ENCODE measurements around the gene ZSWIM5. TPM values are rescaled to one million over a fixed set of nuclear protein-coding genes. Genes with fewer than 3 reads are reported as not detected.

ZSWIM5 gene
- total RNA-seq, 1 donor, result 0.43 TPM

GRCh38 chr1:45059829-45060228 lies 146.6 kb downstream of the ZSWIM5 start:
- no peak for DNase-seq (ENCODE audit: low read depth)
- H3K4me3 ChIP-seq (ENCODE audit: low read depth, low read length), result no peak overlapping the region
- no peak for TF ChIP-seq CTCF (IDR thresholded peaks at IDR 0.05; ENCODE audit: insufficient read depth, low read depth, low read length)

GRCh38 chr1:45057542-45057941 lies 148.9 kb downstream of the ZSWIM5 start:
- TF ChIP-seq CTCF (IDR thresholded peaks at IDR 0.05; ENCODE audit: insufficient read depth, low read depth, low read length), result no peak

GRCh38 chr1:45051005-45051772 lies 155.2 kb downstream of the ZSWIM5 start:
- DNase-seq (ENCODE audit: low read depth), result no peak
- H3K4me3 ChIP-seq (ENCODE audit: low read depth, low read length), result no peak overlapping the region
- no peak for TF ChIP-seq CTCF (IDR thresholded peaks at IDR 0.05; ENCODE audit: insufficient read depth, low read depth, low read length)

More at GRCh38 chr1:45057542-45057941, 148.9 kb downstream of the ZSWIM5 start:
- DNase-seq (ENCODE audit: low read depth), result no peak
- no peak overlapping the region for H3K4me3 ChIP-seq (ENCODE audit: low read depth, low read length)

GRCh38 chr1:45047032-45047431 lies 159.4 kb downstream of the ZSWIM5 start:
- H3K4me3 ChIP-seq (ENCODE audit: low read depth, low read length), result no peak overlapping the region
- no peak for TF ChIP-seq CTCF (IDR thresholded peaks at IDR 0.05; ENCODE audit: insufficient read depth, low read depth, low read length)
- DNase-seq (ENCODE audit: low read depth), result no peak

GRCh38 chr1:45044916-45045315 lies 161.5 kb downstream of the ZSWIM5 start:
- no peak for TF ChIP-seq CTCF (IDR thresholded peaks at IDR 0.05; ENCODE audit: insufficient read depth, low read depth, low read length)
- no peak for DNase-seq (ENCODE audit: low read depth)
- no peak overlapping the region for H3K4me3 ChIP-seq (ENCODE audit: low read depth, low read length)

- no peak overlapping the region for H3K4me3 ChIP-seq (ENCODE audit: low read depth, low read length)
- no peak for DNase-seq (ENCODE audit: low read depth)
- TF ChIP-seq CTCF (IDR thresholded peaks at IDR 0.05; ENCODE audit: insufficient read depth, low read depth, low read length), result no peak
These were observed 163.3 kb downstream of the ZSWIM5 start for GRCh38 chr1:45043094-45043493.

GRCh38 chr1:45040297-45040696 lies 166.1 kb downstream of the ZSWIM5 start:
- no peak overlapping the region for H3K4me3 ChIP-seq (ENCODE audit: low read depth, low read length)
- no peak for DNase-seq (ENCODE audit: low read depth)
- no peak for TF ChIP-seq CTCF (IDR thresholded peaks at IDR 0.05; ENCODE audit: insufficient read depth, low read depth, low read length)

Measured in fibroblast of villous mesenchyme (primary cell).